ENCODE results near the gene RNF150.

The RNF150 gene

GRCh38 chr4:140930557-140930956 is 202.7 kb downstream of the RNF150 start:
- no peak overlapping the region for H3K4me3 ChIP-seq (ENCODE audit: low read length)
- H3K36me3 ChIP-seq (ENCODE audit: insufficient read depth, low read depth, low read length), result no peaks in the 10 kb centered on the region
- H3K4me1 ChIP-seq (ENCODE audit: insufficient read depth, low read length), result 0 out of 2 replicates have a peak, but pooled peaks cover 3% of the 10 kb centered on the region
- no peak overlapping the region for H3K9ac ChIP-seq (ENCODE audit: low read depth, low read length)
- H3K9me3 ChIP-seq (ENCODE audit: insufficient read depth, low read depth, low read length), result no peaks in the 10 kb centered on the region
- H3K27me3 ChIP-seq (ENCODE audit: insufficient read depth, low read length), result no peaks in the 10 kb centered on the region
- no peak overlapping the region for H3K27ac ChIP-seq (ENCODE audit: low read length)

- no peak overlapping the region for H3K27ac ChIP-seq (ENCODE audit: low read length)
- no peaks in the 10 kb centered on the region for H3K27me3 ChIP-seq (ENCODE audit: insufficient read depth, low read length)
- no peaks in the 10 kb centered on the region for H3K36me3 ChIP-seq (ENCODE audit: insufficient read depth, low read depth, low read length)
- H3K9me3 ChIP-seq (ENCODE audit: insufficient read depth, low read depth, low read length), result no peaks in the 10 kb centered on the region
- peaks cover 4% of the 10 kb centered on the region; the same call in 1 of the 2 replicates for H3K4me1 ChIP-seq (ENCODE audit: insufficient read depth, low read length)
- no peak overlapping the region for H3K9ac ChIP-seq (ENCODE audit: low read depth, low read length)
- H3K4me3 ChIP-seq (ENCODE audit: low read length), result no peak overlapping the region
Observed at GRCh38 chr4:140930011-140930410, 203.3 kb downstream of the RNF150 start.

- H3K9ac ChIP-seq (ENCODE audit: low read depth, low read length), result no peak overlapping the region
- no peaks in the 10 kb centered on the region for H3K9me3 ChIP-seq (ENCODE audit: insufficient read depth, low read depth, low read length)
- H3K27me3 ChIP-seq (ENCODE audit: insufficient read depth, low read length), result no peaks in the 10 kb centered on the region
- H3K4me1 ChIP-seq (ENCODE audit: insufficient read depth, low read length), result peaks cover 9% of the 10 kb centered on the region; the same call in 1 of the 2 replicates
- no peak overlapping the region for H3K27ac ChIP-seq (ENCODE audit: low read length)
- H3K4me3 ChIP-seq (ENCODE audit: low read length), result no peak overlapping the region
- H3K36me3 ChIP-seq (ENCODE audit: insufficient read depth, low read depth, low read length), result no peaks in the 10 kb centered on the region
Observed at GRCh38 chr4:140928880-140929279, 204.4 kb downstream of the RNF150 start.

GRCh38 chr4:140926672-140927071 is 206.6 kb downstream of the RNF150 start:
- H3K27me3 ChIP-seq (ENCODE audit: insufficient read depth, low read length), result no peaks in the 10 kb centered on the region
- no peak overlapping the region for H3K4me3 ChIP-seq (ENCODE audit: low read length)
- no peak overlapping the region for H3K27ac ChIP-seq (ENCODE audit: low read length)
- peaks cover 9% of the 10 kb centered on the region; the same call in 1 of the 2 replicates for H3K4me1 ChIP-seq (ENCODE audit: insufficient read depth, low read length)
- no peak overlapping the region for H3K9ac ChIP-seq (ENCODE audit: low read depth, low read length)
- no peaks in the 10 kb centered on the region for H3K9me3 ChIP-seq (ENCODE audit: insufficient read depth, low read depth, low read length)
- no peaks in the 10 kb centered on the region for H3K36me3 ChIP-seq (ENCODE audit: insufficient read depth, low read depth, low read length)

GRCh38 chr4:140925417-140925816 is 207.9 kb downstream of the RNF150 start:
- Histone ChIP-seq H3K4me3 (ENCODE audit: low read length) (no peak overlapping the region), H3K4me1 (ENCODE audit: insufficient read depth, low read length) (peaks cover 9% of the 10 kb centered on the region; the same call in 1 of the 2 replicates), H3K9ac (ENCODE audit: low read depth, low read length) (no peak overlapping the region), H3K9me3 (ENCODE audit: insufficient read depth, low read depth, low read length) (no peaks in the 10 kb centered on the region), H3K36me3 (ENCODE audit: insufficient read depth, low read depth, low read length) (no peaks in the 10 kb centered on the region), H3K27me3 (ENCODE audit: insufficient read depth, low read length) (no peaks in the 10 kb centered on the region), H3K27ac (ENCODE audit: low read length) (no peak overlapping the region)

GRCh38 chr4:140924761-140925392 is 208.4 kb downstream of the RNF150 start:
- no peaks in the 10 kb centered on the region for H3K36me3 ChIP-seq (ENCODE audit: insufficient read depth, low read depth, low read length)
- no peak overlapping the region for H3K27ac ChIP-seq (ENCODE audit: low read length)
- H3K4me1 ChIP-seq (ENCODE audit: insufficient read depth, low read length), result peaks cover 9% of the 10 kb centered on the region; the same call in 1 of the 2 replicates
- no peak overlapping the region for H3K9ac ChIP-seq (ENCODE audit: low read depth, low read length)
- H3K9me3 ChIP-seq (ENCODE audit: insufficient read depth, low read depth, low read length), result no peaks in the 10 kb centered on the region
- no peaks in the 10 kb centered on the region for H3K27me3 ChIP-seq (ENCODE audit: insufficient read depth, low read length)
- H3K4me3 ChIP-seq (ENCODE audit: low read length), result no peak overlapping the region

- Histone ChIP-seq H3K4me1 (ENCODE audit: insufficient read depth, low read length) (no peaks in the 10 kb centered on the region), H3K9me3 (ENCODE audit: insufficient read depth, low read depth, low read length) (no peaks in the 10 kb centered on the region), H3K27ac (ENCODE audit: low read length) (no peak overlapping the region), H3K9ac (ENCODE audit: low read depth, low read length) (no peak overlapping the region), H3K36me3 (ENCODE audit: insufficient read depth, low read depth, low read length) (no peaks in the 10 kb centered on the region), H3K27me3 (ENCODE audit: insufficient read depth, low read length) (no peaks in the 10 kb centered on the region), H3K4me3 (ENCODE audit: low read length) (no peak overlapping the region)
Observed at GRCh38 chr4:140906993-140907962, 226.0 kb downstream of the RNF150 start.

- no peak overlapping the region for H3K9ac ChIP-seq (ENCODE audit: low read depth, low read length)
- H3K4me1 ChIP-seq (ENCODE audit: insufficient read depth, low read length), result no peaks in the 10 kb centered on the region
- no peaks in the 10 kb centered on the region for H3K27me3 ChIP-seq (ENCODE audit: insufficient read depth, low read length)
- H3K4me3 ChIP-seq (ENCODE audit: low read length), result no peak overlapping the region
- no peaks in the 10 kb centered on the region for H3K9me3 ChIP-seq (ENCODE audit: insufficient read depth, low read depth, low read length)
- no peaks in the 10 kb centered on the region for H3K36me3 ChIP-seq (ENCODE audit: insufficient read depth, low read depth, low read length)
- H3K27ac ChIP-seq (ENCODE audit: low read length), result no peak overlapping the region
Observed at GRCh38 chr4:140904904-140905303, 228.4 kb downstream of the RNF150 start.

GRCh38 chr4:140903522-140904475 is 229.5 kb downstream of the RNF150 start:
- no peak overlapping the region for H3K27ac ChIP-seq (ENCODE audit: low read length)
- H3K4me3 ChIP-seq (ENCODE audit: low read length), result no peak overlapping the region
- H3K4me1 ChIP-seq (ENCODE audit: insufficient read depth, low read length), result no peaks in the 10 kb centered on the region
- H3K27me3 ChIP-seq (ENCODE audit: insufficient read depth, low read length), result no peaks in the 10 kb centered on the region
- no peaks in the 10 kb centered on the region for H3K36me3 ChIP-seq (ENCODE audit: insufficient read depth, low read depth, low read length)
- no peak overlapping the region for H3K9ac ChIP-seq (ENCODE audit: low read depth, low read length)
- no peaks in the 10 kb centered on the region for H3K9me3 ChIP-seq (ENCODE audit: insufficient read depth, low read depth, low read length)

- Histone ChIP-seq H3K4me3 (ENCODE audit: low read length) (no peak overlapping the region), H3K27me3 (ENCODE audit: insufficient read depth, low read length) (no peaks in the 10 kb centered on the region), H3K9me3 (ENCODE audit: insufficient read depth, low read depth, low read length) (no peaks in the 10 kb centered on the region), H3K27ac (ENCODE audit: low read length) (no peak overlapping the region), H3K4me1 (ENCODE audit: insufficient read depth, low read length) (no peaks in the 10 kb centered on the region), H3K9ac (ENCODE audit: low read depth, low read length) (no peak overlapping the region), H3K36me3 (ENCODE audit: insufficient read depth, low read depth, low read length) (no peaks in the 10 kb centered on the region)
Observed at GRCh38 chr4:140901736-140902336, 231.4 kb downstream of the RNF150 start.

- no peaks in the 10 kb centered on the region for H3K36me3 ChIP-seq (ENCODE audit: insufficient read depth, low read depth, low read length)
- H3K27ac ChIP-seq (ENCODE audit: low read length), result no peak overlapping the region
- no peak overlapping the region for H3K9ac ChIP-seq (ENCODE audit: low read depth, low read length)
- H3K4me1 ChIP-seq (ENCODE audit: insufficient read depth, low read length), result no peaks in the 10 kb centered on the region
- H3K9me3 ChIP-seq (ENCODE audit: insufficient read depth, low read depth, low read length), result no peaks in the 10 kb centered on the region
- H3K4me3 ChIP-seq (ENCODE audit: low read length), result no peak overlapping the region
- no peaks in the 10 kb centered on the region for H3K27me3 ChIP-seq (ENCODE audit: insufficient read depth, low read length)
Observed at GRCh38 chr4:140893939-140894338, 239.3 kb downstream of the RNF150 start.

Data from iPS-20b (cell line).